Ramos (cell line): Measurements from ENCODE around the gene PSMB4.
"Not testable (repeated sequence)": the region's sequence is repeated elsewhere in the genome, so short reads cannot be mapped to it uniquely, and the experiment has no call there.

Experiments
- in situ Hi-C: fragments of 300-500 bp; cut with MboI; formaldehyde crosslinking; loops from one replicate; pipeline ENCODE4 v1.14.3; 2022; ENCODE audit warnings: low sequenced_read_pairs; ENCODE audit not compliant: unreplicated experiment

The PSMB4 gene

GRCh38 chr1:151399324-151400171 lies at the start of gene PSMB4:
TSS of gene PSMB4 (plus strand) at chr1:151399573. CDS start at chr1:151399588, 15 bp downstream.
- in situ Hi-C loops, result loop anchor here (10.0 kb wide), 1 partner anchor 95 kb away; no protein-coding TSS in a partner anchor

- in situ Hi-C loops, result not testable (repeated sequence)
These were observed 49.0 kb upstream of the PSMB4 start for GRCh38 chr1:151350323-151350722.

- in situ Hi-C loops, result no loop called here
These were observed 47.2 kb upstream of the PSMB4 start for GRCh38 chr1:151352021-151352718.

GRCh38 chr1:151356696-151357095 lies 42.7 kb upstream of the PSMB4 start:
- in situ Hi-C loops, result no loop called here

- in situ Hi-C loops, result no loop called here
These were observed 37.5 kb upstream of the PSMB4 start for GRCh38 chr1:151361883-151362282.

GRCh38 chr1:151362308-151363155 lies 36.8 kb upstream of the PSMB4 start:
- in situ Hi-C loops, result no loop called here

- in situ Hi-C loops, result no loop called here
These were observed 34.4 kb upstream of the PSMB4 start for GRCh38 chr1:151364996-151365395.

GRCh38 chr1:151367658-151368392 lies 31.5 kb upstream of the PSMB4 start:
- in situ Hi-C loops, result no loop called here

- in situ Hi-C loops, result no loop called here
These were observed 30.7 kb upstream of the PSMB4 start for GRCh38 chr1:151368393-151369301.

- in situ Hi-C loops, result no loop called here
These were observed 30.1 kb upstream of the PSMB4 start for GRCh38 chr1:151369302-151369610.

- in situ Hi-C loops, result no loop called here
These were observed 29.7 kb upstream of the PSMB4 start for GRCh38 chr1:151369621-151370048.

GRCh38 chr1:151370211-151370911 lies 29.0 kb upstream of the PSMB4 start:
- in situ Hi-C loops, result no loop called here

GRCh38 chr1:151371370-151372057 lies 27.9 kb upstream of the PSMB4 start:
- in situ Hi-C loops, result no loop called here

GRCh38 chr1:151372058-151372934 lies 27.1 kb upstream of the PSMB4 start, which contains the start of gene SELENBP1:
TSS of gene SELENBP1 (minus strand) at chr1:151372705. CDS start at chr1:151372641, 64 bp downstream.
- in situ Hi-C loops, result no loop called here

GRCh38 chr1:151373196-151373595 lies 26.2 kb upstream of the PSMB4 start:
- in situ Hi-C loops, result no loop called here

- in situ Hi-C loops, result no loop called here
These were observed 22.1 kb upstream of the PSMB4 start for GRCh38 chr1:151377150-151377884.
